ENCODE measurements around the gene ZNF316.

GRCh38 chr7:6642239-6642839 lies 5.2 kb downstream of the ZNF316 start:
- TF ChIP-seq CTCF (IDR thresholded peaks at IDR 0.05) = no peak
- TF ChIP-seq POLR2A (IDR thresholded peaks at IDR 0.05) = no peak

Data from thyroid gland (tissue), 4 donors.